GM12878 (cell line): ENCODE measurements around the gene CPEB1. TPM values are rescaled to one million over a fixed set of nuclear protein-coding genes. Genes with fewer than 3 reads are reported as not detected.

Source experiments
- MEF2A ChIP-seq: IDR thresholded peaks from 2 replicates; pipeline ENCODE4 v1.6.1; 2011; ENCODE audit warnings: low read depth, mild to moderate bottlenecking, low read length, moderate library complexity; ENCODE audit not compliant: insufficient read depth
- polyA plus RNA-seq, 11 experiments: library from polyadenylated mRNA; depleted of rRNA in 4 of 11; unstranded in 6 of 11; stranded (reverse) in 5 of 11; fragments of >200 nt; fragmentation: Nextera tagmentation in 4 of 11; fragmentation: Illumina TruSeq in 1 of 11; extraction: Ambion mirVana in 4 of 11; extraction: Trizol in 1 of 11; gene quantifications; 1 replicate in 1 of 11; 2 replicates in 10 of 11; pipeline versions ENCODE4 v1.2.1 to v1.2.3, GENCODE V29; 2011 to 2016; ENCODE audit warnings: inconsistent platforms in 2 of 11, missing spikeins in 2 of 11, low read depth in 1 of 11
- total RNA-seq, 4 experiments: library from RNA; depleted of rRNA in 3 of 4; stranded (reverse); fragments of >200 nt in 3 of 4; fragmentation: Illumina TruSeq in 1 of 4; extraction: Trizol in 1 of 4; gene quantifications; 2 replicates each; pipeline versions ENCODE4 v1.2.1 to v1.2.3, GENCODE V29; 2013 to 2021
- TF ChIP-seq, protein P1 (sequence below): fragments of 450-650 bp; IDR thresholded peaks from 2 replicates; pipeline ENCODE4 v1.6.1; 2017; ENCODE audit warnings: mild to moderate bottlenecking, moderate library complexity
- TF ChIP-seq, protein P2 (sequence below): fragments of 450-650 bp; IDR thresholded peaks from 2 replicates; pipeline ENCODE4 v1.6.1; 2016; ENCODE audit warnings: mild to moderate bottlenecking
- TF ChIP-seq, protein P3 (sequence below): fragments of 450-650 bp; IDR thresholded peaks from 2 replicates; pipeline ENCODE4 v1.6.1; 2017; ENCODE audit warnings: mild to moderate bottlenecking, low read depth, inconsistent platforms; ENCODE audit not compliant: poor library complexity, severe bottlenecking

CPEB1 gene
- total and polyA plus RNA-seq, 10 of the 15 experiments (the other 5 are each of a cell fraction or from before 2014, with no cell fraction given): 0.05 to 1.1 (median 0.46) TPM

DNA sequence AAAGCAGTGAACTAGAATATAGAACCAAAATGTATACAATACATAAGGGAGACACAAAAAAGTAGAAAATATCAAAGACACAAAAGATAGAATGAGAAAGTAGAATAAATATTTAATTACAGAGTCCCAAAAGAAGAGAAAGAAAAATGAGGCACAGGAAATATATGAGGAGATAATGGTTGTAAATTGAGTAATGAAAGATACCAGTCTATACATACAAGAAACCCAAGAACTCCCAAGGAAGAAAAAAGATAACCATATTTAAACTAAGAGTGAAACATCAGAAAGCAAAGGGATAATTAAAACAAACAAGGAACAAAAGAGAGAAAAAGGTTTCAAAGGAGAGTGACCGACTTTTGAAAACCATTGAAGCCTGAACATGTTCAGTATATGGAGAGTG, 47.3 kb downstream of the CPEB1 start (continued):
- TF ChIP-seq, protein P1, sequence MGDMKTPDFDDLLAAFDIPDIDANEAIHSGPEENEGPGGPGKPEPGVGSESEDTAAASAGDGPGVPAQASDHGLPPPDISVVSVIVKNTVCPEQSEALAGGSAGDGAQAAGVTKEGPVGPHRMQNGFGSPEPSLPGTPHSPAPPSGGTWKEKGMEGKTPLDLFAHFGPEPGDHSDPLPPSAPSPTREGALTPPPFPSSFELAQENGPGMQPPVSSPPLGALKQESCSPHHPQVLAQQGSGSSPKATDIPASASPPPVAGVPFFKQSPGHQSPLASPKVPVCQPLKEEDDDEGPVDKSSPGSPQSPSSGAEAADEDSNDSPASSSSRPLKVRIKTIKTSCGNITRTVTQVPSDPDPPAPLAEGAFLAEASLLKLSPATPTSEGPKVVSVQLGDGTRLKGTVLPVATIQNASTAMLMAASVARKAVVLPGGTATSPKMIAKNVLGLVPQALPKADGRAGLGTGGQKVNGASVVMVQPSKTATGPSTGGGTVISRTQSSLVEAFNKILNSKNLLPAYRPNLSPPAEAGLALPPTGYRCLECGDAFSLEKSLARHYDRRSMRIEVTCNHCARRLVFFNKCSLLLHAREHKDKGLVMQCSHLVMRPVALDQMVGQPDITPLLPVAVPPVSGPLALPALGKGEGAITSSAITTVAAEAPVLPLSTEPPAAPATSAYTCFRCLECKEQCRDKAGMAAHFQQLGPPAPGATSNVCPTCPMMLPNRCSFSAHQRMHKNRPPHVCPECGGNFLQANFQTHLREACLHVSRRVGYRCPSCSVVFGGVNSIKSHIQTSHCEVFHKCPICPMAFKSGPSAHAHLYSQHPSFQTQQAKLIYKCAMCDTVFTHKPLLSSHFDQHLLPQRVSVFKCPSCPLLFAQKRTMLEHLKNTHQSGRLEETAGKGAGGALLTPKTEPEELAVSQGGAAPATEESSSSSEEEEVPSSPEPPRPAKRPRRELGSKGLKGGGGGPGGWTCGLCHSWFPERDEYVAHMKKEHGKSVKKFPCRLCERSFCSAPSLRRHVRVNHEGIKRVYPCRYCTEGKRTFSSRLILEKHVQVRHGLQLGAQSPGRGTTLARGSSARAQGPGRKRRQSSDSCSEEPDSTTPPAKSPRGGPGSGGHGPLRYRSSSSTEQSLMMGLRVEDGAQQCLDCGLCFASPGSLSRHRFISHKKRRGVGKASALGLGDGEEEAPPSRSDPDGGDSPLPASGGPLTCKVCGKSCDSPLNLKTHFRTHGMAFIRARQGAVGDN: no peak
- TF ChIP-seq, protein P2, sequence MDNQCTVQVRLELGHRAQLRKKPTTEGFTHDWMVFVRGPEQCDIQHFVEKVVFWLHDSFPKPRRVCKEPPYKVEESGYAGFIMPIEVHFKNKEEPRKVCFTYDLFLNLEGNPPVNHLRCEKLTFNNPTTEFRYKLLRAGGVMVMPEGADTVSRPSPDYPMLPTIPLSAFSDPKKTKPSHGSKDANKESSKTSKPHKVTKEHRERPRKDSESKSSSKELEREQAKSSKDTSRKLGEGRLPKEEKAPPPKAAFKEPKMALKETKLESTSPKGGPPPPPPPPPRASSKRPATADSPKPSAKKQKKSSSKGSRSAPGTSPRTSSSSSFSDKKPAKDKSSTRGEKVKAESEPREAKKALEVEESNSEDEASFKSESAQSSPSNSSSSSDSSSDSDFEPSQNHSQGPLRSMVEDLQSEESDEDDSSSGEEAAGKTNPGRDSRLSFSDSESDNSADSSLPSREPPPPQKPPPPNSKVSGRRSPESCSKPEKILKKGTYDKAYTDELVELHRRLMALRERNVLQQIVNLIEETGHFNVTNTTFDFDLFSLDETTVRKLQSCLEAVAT: no peak
- TF ChIP-seq, protein P3, sequence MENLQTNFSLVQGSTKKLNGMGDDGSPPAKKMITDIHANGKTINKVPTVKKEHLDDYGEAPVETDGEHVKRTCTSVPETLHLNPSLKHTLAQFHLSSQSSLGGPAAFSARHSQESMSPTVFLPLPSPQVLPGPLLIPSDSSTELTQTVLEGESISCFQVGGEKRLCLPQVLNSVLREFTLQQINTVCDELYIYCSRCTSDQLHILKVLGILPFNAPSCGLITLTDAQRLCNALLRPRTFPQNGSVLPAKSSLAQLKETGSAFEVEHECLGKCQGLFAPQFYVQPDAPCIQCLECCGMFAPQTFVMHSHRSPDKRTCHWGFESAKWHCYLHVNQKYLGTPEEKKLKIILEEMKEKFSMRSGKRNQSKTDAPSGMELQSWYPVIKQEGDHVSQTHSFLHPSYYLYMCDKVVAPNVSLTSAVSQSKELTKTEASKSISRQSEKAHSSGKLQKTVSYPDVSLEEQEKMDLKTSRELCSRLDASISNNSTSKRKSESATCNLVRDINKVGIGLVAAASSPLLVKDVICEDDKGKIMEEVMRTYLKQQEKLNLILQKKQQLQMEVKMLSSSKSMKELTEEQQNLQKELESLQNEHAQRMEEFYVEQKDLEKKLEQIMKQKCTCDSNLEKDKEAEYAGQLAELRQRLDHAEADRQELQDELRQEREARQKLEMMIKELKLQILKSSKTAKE: no peak
- TF ChIP-seq MEF2A: no peak
- TF ChIP-seq, all 136 proteins: peak for 0
